ENCODE data around the gene B3GAT1. TPM values are rescaled to one million over a fixed set of nuclear protein-coding genes. Genes with fewer than 3 reads are reported as not detected.

Gene B3GAT1
- total and polyA plus RNA-seq, 5 donors: 0.08 to 0.32 (median 0.23) TPM; not detected in 1

DNA sequence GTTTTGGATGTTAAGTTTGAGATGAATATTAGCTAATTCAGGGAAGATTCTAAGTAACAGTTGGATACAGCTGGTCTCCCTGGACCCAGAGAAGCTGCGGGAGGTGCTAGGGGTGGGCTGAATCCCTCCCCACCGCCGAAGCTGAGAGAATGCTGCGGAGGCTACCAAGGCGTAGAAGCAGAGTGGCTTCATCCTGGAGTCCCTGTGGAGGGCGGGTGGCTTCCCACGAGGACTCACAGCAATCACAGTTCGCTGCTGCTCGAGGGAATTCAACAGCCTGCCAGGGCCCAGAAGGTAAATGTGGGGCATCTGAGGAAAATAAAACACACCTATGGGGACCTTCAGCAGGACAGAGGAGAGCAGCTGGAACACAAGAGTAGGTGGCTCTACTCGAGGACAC is 11.1 kb upstream of the B3GAT1 start:
- no peaks in the 10 kb centered on the region for H3K9me3 ChIP-seq (ENCODE audit: control insufficient read depth, low read length)
- no peak overlapping the region for H3K27ac ChIP-seq (ENCODE audit: low read length)
- no peaks in the 10 kb centered on the region for H3K27me3 ChIP-seq (ENCODE audit: control insufficient read depth, insufficient read depth)
- DNase-seq (no peak), ATAC-seq (no peak)
- intact Hi-C loops (cut with DNase I): no loop called here
- WGBS: 79% methylated on average over 10 of the region's 10 CpGs
- no peak overlapping the region for H3K4me3 ChIP-seq (ENCODE audit: low read length)
- no peaks in the 10 kb centered on the region for H3K4me1 ChIP-seq (ENCODE audit: control insufficient read depth, insufficient read depth, low read length)

DNA sequence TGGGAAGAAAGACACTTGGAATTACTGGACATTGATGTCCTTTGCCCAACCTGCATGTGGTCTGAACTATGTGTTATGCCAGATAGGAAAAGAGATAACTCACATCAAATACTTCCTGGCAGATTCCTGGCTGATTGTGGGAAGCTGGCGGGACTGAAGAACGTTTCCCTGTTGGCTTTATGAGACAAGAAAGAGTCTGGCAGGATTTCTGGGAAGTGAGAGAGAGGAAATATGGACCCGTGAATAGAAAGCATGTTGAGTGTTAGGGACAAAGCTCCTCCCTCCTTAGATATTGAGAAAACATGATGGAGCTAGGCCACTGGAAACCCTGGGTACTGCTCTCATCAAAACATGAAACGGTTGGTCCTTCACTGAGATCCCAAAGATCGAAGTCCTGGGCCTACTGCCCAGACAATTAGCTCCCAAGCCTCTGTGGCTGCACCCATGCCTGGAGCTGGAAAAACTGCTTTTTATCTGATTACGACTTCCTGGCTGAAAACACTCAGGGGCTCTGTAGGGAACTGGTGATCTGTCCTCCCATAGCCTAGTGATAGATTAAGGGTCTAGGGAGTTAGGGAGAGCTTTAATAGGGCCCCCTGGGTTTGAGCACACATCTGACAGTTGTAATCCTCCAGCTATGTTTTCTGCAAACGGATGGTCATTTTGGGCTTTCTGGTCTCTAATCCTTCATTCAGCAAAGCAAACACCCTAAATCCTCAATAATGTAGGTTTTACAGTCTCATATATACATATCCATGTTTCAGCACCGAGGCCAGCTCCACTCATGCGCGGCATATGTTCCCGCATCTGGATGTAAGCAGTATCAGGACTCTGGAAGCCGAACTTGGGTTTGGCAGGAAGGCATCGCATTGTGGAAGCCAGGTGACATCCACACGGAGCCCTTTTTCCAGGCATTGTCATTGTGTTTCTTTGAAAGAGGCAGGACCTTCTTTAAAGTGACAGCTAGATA is 6.1 kb upstream of the B3GAT1 start:
- no peak overlapping the region for H3K27ac ChIP-seq (ENCODE audit: low read length)
- intact Hi-C loops (cut with DNase I): no loop called here
- ATAC-seq: no peak
- H3K4me1 ChIP-seq (ENCODE audit: control insufficient read depth, insufficient read depth, low read length): no peaks in the 10 kb centered on the region
- WGBS: 51% methylated on average over 14 of the region's 14 CpGs
- no peak for DNase-seq
- no peaks in the 10 kb centered on the region for H3K9me3 ChIP-seq (ENCODE audit: control insufficient read depth, low read length)
- no peaks in the 10 kb centered on the region for H3K27me3 ChIP-seq (ENCODE audit: control insufficient read depth, insufficient read depth)
- H3K4me3 ChIP-seq (ENCODE audit: low read length): no peak overlapping the region

DNA sequence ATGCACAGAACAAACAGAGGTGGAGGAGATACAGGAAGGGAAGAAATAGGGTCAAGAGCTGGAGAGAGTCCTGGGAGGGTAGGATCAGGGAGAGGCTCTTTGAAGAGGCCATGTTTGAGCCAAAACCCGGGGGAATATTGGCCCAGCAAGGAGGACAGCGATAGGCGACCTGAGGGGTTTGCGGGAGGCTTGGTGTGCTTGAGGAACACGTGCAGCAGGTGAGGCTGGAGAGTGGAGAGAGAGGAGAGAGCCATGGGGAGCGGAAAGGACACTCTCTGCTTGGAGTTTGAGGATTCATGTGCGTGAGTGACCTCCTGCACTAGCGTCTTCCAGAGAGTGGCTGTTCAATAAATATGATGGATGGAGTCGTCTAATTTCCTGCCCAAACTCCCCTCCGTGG is 4.7 kb upstream of the B3GAT1 start:
- H3K9me3 ChIP-seq (ENCODE audit: control insufficient read depth, low read length): no peaks in the 10 kb centered on the region
- intact Hi-C loops (cut with DNase I): no loop called here
- H3K4me3 ChIP-seq (ENCODE audit: low read length): no peak overlapping the region
- H3K27ac ChIP-seq (ENCODE audit: low read length): no peak overlapping the region
- WGBS: 74% methylated on average over 10 of the region's 10 CpGs
- H3K4me1 ChIP-seq (ENCODE audit: control insufficient read depth, insufficient read depth, low read length): no peaks in the 10 kb centered on the region
- no peak for DNase-seq
- ATAC-seq: no peak
- H3K27me3 ChIP-seq (ENCODE audit: control insufficient read depth, insufficient read depth): no peaks in the 10 kb centered on the region

DNA sequence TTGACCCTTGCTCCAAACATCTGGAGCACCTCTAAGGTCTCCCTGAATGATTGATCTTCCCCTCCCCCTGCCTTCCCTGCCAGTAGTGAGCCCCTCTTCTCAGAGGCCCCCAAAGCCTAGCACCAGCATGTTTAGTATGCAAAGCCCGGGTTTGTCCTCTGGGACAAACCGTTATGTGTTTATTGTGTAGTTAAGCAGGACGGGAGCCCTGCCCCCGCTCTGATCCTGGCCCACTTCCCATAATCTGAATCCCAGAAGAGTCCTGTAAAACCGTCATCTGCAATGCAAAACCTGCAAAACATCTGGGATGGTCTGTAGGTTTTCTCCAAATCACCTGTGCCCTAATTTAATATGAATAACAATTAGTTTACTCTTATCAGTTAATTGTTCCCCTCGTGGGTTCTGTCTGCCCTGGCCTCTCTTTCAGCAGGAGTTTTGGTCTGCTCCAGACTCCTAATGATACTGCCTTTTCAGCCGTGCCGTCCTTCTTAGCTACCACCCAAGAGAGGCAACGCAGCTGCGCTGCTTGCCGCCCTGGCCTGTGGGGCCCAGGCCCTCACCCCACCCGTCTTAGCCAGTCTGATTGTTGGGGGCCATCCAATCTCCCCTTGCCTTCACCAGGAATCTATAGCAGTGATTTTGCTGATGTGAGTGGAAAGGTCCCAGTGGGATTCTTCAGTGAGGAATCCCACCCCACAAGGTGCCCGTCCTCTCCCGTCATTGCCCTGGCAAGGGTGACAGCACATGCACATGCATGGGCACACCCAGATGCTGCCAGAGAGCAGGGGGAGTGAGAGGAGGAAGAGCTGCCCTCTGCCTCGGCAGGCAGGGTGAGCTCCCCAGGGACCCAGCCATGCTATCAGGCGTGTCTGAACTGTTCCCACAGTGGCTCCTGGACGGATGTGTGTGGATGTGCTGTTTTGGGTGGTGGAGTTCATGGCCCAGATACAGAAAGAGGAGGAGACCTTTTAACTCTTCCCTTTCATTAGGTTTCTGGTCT is 3.0 kb upstream of the B3GAT1 start:
- intact Hi-C loops (cut with DNase I): no loop called here
- DNase-seq (no peak), ATAC-seq (no peak)
- Histone ChIP-seq H3K4me3 (ENCODE audit: low read length) (no peak overlapping the region), H3K4me1 (ENCODE audit: control insufficient read depth, insufficient read depth, low read length) (no peaks in the 10 kb centered on the region), H3K9me3 (ENCODE audit: control insufficient read depth, low read length) (no peaks in the 10 kb centered on the region), H3K27ac (ENCODE audit: low read length) (no peak overlapping the region), H3K27me3 (ENCODE audit: control insufficient read depth, insufficient read depth) (no peaks in the 10 kb centered on the region)
- 27% methylated on average over 17 of the region's 17 CpGs for WGBS

DNA sequence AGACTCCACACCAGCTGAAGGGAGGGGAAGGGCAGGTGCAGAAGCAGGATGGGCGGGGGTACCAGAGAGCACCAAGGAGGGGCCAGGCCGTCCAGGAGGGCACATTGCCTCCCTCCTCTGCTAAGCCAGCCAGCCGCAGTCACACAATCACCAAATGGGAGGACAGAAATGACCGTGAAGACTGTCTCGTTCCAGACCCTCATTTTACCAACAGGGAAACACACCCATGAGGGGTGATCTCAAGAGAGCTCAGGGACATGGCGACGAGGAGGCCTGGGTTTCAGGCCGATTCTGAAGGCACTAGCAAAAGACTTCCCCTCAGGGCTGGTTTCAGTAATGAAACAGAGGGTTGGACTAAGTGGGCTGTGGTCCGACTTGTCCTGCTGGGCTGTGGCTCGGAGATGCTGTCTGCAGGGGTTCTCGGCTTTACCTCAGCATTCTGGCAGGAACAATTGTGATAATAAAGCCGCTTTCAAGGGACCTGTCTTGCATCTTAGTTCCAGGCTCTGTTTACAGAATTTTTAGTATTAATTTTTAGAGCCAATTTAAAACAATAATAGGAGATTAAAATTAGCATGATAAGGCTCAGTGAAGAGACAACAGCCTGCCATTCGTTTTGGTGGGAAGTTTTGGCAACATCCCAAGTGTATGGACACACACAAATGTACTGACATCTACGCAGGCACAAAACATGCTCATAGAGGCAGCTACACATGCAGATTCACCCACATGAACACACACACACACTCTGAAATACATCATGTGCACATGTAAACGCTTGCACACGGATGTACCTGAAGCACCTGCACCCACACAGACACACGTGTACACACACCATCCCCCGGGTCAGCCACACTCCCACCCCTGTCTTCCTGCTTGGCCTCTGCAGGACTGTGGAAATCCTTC is 2.0 kb upstream of the B3GAT1 start:
- Histone ChIP-seq H3K27me3 (ENCODE audit: control insufficient read depth, insufficient read depth) (no peaks in the 10 kb centered on the region), H3K9me3 (ENCODE audit: control insufficient read depth, low read length) (no peaks in the 10 kb centered on the region)
- intact Hi-C loops (cut with DNase I): no loop called here

DNA sequence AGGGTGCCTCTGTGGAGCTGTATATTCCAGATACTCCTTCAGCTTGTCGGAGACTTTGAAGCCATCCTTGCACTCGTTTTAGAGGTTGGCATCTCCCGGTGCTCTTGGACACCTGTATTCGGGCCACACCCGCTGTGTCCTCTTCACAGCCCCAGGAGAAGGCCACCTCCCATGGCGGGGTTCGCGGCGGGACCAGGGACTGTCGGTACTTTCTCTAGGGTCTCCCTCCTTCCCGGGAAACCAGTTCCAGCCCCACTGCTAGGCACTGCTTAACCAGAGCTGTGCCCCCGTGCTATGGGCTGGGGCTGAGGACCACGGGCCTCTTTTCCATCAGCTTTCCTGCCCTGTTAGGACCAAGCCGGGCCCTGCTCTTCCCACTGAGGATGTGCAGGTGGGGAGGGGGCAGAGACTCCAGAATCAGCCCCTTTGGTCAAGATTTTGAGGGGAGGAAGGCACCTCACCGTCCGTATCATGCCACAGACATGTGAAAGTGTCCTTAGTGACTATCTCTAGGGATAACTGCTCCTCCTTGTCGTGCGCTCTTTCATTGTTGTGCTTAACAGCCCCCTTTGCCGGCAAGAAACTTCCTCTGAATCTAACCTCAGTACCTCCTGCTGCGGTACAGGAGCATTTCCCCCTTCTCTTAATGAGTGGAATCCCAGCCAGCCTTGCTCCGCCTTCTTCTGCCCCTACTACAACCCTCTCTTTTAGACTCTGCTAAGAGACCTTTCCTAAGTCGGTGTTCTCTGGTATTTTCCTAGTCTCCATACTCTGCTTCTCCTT is 1.2 kb upstream of the B3GAT1 start:
- intact Hi-C loops (cut with DNase I): no loop called here
- 8% methylated on average over 22 of the region's 22 CpGs for WGBS
- no peak for ATAC-seq
- Histone ChIP-seq H3K27ac (ENCODE audit: low read length) (no peak overlapping the region), H3K4me1 (ENCODE audit: control insufficient read depth, insufficient read depth, low read length) (no peaks in the 10 kb centered on the region), H3K4me3 (ENCODE audit: low read length) (no peak overlapping the region), H3K27me3 (ENCODE audit: control insufficient read depth, insufficient read depth) (no peaks in the 10 kb centered on the region), H3K9me3 (ENCODE audit: control insufficient read depth, low read length) (no peaks in the 10 kb centered on the region)
- DNase-seq: no peak

More for the DNA sequence above, 2.0 kb upstream of the B3GAT1 start:
- no peaks in the 10 kb centered on the region for H3K4me1 ChIP-seq (ENCODE audit: control insufficient read depth, insufficient read depth, low read length)
- no peak overlapping the region for H3K4me3 ChIP-seq (ENCODE audit: low read length)
- ATAC-seq: no peak
- DNase-seq: no peak
- WGBS: 31% methylated on average over 18 of the region's 18 CpGs
- no peak overlapping the region for H3K27ac ChIP-seq (ENCODE audit: low read length)

DNA sequence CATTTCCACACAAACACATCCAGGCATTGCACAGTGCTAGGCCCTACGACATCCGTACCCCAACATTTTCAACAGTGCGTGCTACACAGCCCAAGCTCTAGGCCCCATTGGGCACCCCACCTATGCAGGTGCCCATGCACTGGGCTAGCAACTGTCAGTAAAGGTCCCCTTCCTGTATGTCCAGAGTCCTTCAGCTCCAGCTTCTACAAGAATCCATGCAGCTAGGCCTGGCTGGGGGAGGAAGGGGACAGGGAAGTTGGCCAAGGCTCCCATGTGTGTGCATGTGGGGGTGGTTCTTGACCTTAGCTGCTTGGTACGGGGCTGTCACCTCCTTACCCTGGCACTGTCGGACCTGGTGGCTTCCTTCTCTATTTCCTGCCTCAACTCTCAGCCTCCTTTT is 1.3 kb downstream of the B3GAT1 start:
- WGBS: 74% methylated on average over 5 of the region's 5 CpGs

DNA sequence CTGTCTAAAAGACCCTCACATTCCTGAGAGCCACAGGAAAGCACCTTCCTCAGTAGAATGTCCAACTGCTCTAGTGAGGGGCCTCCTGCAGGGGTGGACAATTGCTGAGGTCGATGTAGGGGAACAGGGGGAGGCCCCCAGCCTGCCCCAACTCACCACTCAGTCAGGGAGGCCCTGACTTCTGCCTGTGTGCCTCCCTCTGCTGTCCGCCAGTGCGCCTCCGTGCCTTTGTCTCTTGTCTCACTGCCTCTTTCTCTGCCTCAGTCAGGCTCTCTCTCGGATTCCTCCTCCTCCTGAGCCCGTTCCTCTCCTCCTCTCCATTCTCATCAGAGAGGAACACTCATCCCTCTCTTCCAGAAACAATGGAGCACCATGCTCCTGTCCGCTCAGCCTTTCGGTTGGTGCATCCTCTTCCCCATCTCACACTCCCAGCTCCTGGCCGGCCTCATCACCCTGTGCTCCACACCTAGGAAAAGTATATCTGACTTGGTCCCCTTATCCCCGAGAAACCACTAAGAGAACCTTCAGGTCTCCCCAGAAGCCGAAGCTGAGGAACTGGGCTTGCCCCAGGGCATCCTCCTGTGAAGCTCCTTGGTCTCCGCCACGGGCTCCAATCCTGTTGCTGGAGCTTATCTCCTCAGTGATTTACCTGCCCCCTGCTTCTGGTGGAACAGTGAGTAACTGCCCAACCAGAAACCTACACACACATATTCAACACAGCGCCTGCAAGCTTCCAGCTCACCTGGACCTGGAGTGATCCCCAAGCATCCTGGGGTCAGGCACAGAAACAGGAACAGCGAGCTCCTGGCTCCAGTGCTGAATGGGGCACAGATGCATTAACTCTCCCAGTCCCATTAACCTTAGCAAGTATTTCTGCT is 2.3 kb downstream of the B3GAT1 start:
- no peaks in the 10 kb centered on the region for H3K4me1 ChIP-seq (ENCODE audit: control insufficient read depth, insufficient read depth, low read length)
- 72% methylated on average over 15 of the region's 15 CpGs for WGBS
- no peak overlapping the region for H3K4me3 ChIP-seq (ENCODE audit: low read length)
- DNase-seq (no peak), ATAC-seq (no peak)
- no peak overlapping the region for H3K27ac ChIP-seq (ENCODE audit: low read length)
- H3K27me3 ChIP-seq (ENCODE audit: control insufficient read depth, insufficient read depth): no peaks in the 10 kb centered on the region
- intact Hi-C loops (cut with DNase I): no loop called here
- no peaks in the 10 kb centered on the region for H3K9me3 ChIP-seq (ENCODE audit: control insufficient read depth, low read length)

More for the DNA sequence above, 1.3 kb downstream of the B3GAT1 start:
- ATAC-seq: no peak
- H3K27me3 ChIP-seq (ENCODE audit: control insufficient read depth, insufficient read depth): no peaks in the 10 kb centered on the region
- DNase-seq: no peak
- H3K4me1 ChIP-seq (ENCODE audit: control insufficient read depth, insufficient read depth, low read length): no peaks in the 10 kb centered on the region
- H3K4me3 ChIP-seq (ENCODE audit: low read length): no peak overlapping the region
- intact Hi-C loops (cut with DNase I): no loop called here
- no peaks in the 10 kb centered on the region for H3K9me3 ChIP-seq (ENCODE audit: control insufficient read depth, low read length)
- H3K27ac ChIP-seq (ENCODE audit: low read length): no peak overlapping the region

DNA sequence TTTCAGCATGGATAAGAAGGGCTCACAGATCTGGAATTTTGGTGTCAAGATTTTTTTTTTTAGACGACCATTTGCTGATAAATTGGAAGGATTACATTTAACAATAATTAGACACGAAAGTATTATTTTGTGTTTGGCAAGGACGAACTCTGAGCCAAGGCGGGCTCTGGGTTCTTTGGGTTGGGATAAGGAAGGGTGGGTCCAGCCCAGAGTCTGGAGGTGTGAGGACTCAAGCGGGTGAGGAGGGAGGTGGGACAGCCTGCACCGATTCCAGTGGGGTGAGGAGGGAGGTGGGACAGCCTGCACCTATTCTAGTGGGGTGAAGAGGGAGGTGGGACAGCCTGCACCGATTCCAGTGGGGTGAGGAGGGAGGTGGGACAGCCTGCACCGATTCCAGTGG is 4.1 kb downstream of the B3GAT1 start:
- Histone ChIP-seq H3K4me1 (ENCODE audit: control insufficient read depth, insufficient read depth, low read length) (no peaks in the 10 kb centered on the region), H3K4me3 (ENCODE audit: low read length) (no peak overlapping the region), H3K27ac (ENCODE audit: low read length) (no peak overlapping the region), H3K9me3 (ENCODE audit: control insufficient read depth, low read length) (no peaks in the 10 kb centered on the region), H3K27me3 (ENCODE audit: control insufficient read depth, insufficient read depth) (no peaks in the 10 kb centered on the region)
- no peak for DNase-seq
- 58% methylated on average over 8 of the region's 8 CpGs for WGBS
- ATAC-seq: no peak
- intact Hi-C loops (cut with DNase I): no loop called here
